HG02870 (cell line): Measurements from ENCODE around the gene MRTFB.

Source experiments
- ATAC-seq: cut with Tn5 transposase; IDR thresholded peaks from one replicate; pipeline ENCODE4 v1.9.1; 2021; ENCODE audit warnings: mild to moderate bottlenecking, moderate library complexity; ENCODE audit not compliant: unreplicated experiment

Gene MRTFB

DNA sequence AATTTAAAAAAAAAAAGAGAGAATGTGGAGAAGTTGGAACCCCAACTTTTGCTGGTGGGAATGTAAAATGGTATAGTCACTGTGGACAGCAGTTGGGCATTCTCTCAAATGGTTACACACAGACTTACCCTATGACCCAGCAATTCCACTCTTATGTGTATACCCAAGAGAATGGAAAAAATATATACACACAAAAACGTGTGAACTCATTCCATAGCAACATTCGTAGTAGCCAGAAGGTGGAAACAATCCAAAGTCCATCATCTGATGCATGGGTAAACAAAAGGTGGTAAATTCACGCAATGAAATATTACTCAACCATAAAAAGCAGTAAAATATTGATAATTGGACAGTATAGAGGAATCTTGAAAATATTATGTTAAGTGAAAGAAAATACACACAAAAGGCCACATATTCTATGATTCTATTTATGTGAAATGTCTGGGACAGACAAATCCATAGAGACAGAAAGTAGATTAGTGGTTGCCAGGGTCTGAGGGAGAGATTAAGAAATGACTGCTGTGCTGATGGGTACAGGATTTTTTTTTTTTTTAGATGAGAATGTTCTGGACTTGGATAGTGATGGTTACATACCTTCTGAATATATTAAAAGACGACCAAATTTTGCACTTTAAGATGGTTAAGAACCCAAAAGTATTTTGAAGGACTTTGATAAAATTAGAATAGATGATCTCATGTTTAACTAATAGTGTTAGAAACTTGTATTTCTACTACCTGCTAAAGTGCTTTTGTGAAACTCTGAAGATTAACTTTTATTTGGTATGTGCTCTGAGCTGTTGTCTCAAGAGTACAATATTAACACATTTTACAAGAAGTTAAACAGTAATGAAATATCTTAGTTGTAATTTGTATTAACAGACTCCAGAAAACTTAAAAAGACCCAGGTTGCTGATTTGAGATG lies 60.9 kb downstream of the MRTFB start:
- ATAC-seq: no peak

- no peak for ATAC-seq
Observed at GRCh38 chr16:14132696-14133048, 61.6 kb downstream of the MRTFB start.

DNA sequence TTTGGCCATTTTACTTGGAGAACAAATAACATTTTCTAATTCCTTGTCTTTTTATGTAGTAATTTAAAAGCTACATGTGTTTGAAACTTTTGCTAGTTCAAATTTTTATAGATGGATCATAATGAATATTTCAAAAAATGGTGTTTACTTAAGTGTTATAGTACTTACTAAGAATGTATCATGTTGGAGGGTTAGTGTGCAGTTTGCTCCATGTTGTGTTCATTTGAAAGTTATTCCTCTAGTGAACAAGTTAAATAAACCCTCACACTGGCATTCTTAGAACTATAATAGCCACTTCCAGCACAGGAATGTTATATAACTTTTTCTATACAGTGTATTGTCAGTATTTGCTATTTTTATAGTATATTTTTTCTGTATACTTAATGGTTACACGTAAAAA lies 62.8 kb downstream of the MRTFB start:
- ATAC-seq: no peak

DNA sequence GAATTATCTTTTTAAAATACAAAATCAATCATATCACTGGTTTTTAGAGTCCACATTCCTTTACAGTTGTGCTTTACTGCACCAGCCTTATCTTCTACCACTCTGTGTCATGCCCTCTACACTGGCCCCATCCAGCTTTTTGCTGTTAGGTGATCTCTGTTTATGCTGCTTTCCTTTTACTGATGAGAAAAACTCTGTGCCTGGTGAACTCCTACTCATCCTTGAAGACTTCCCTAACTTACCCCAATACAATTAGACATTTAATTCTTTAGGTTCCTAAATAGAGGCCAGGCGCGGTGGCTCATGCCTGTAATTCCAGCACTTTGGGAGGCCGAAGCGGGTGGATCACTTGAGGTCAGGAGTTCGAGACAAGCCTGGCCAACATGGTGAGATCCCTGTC lies 64.6 kb downstream of the MRTFB start:
- ATAC-seq: no peak

DNA sequence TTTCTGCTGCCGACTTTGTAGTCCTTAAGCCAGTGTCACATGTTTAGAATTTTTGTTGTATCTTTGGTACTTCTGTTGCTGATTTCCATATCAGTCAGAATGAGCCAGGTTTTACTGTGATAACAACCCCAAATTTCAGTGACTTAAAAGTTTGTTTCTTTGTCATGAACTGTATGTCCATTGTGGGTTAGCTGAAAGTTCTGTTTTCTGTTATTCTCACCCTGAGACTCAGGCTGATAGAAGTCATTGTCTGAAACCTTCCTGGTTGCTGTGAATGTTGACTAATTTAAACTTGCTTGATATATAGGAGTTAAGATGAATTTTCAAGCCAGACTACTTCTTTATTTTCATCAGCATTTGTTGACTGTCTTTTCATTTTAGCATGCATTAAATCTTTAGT lies 68.8 kb downstream of the MRTFB start:
- ATAC-seq: no peak

DNA sequence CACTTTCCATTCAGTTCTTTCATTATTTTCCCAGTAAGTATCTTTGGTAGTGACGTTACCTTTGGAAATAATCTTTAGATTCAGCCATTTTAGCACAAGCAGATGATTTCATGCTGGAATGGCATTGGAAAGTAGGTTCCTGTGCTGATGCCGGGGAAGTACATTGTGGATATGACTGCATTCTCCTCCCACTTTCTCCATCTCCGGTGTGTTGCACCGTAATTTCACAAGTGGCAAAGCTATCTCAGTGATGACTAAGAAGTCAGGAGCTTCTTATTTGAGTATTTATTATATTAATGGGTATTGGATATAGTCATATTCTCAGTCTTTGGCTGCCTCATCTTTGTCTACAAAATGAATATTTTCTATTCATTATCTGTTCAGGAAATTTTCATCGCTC lies 69.8 kb downstream of the MRTFB start:
- no peak for ATAC-seq

- no peak for ATAC-seq
Observed at GRCh38 chr16:14146445-14146844, 75.3 kb downstream of the MRTFB start.

GRCh38 chr16:14148016-14148415 lies 76.9 kb downstream of the MRTFB start:
- ATAC-seq: no peak

DNA sequence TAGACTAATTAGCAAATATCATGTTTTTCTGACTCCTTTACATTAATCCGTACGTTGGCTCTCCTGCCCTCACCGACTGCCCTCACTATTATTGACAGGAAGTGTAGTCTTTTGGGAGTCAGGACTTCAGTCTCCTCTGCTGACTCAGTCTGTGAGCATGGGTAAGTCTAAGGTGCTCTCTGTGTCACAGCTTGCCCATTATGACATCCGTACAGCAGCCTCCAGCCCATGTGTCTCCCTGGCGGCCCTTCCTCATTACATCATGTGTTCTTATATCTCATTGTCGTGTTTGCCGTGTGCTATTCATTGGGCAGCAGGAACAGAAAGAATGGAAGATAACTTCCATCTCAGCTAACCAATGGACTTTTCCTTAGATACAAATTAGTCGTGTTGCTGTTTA lies 77.5 kb downstream of the MRTFB start:
- ATAC-seq: no peak

DNA sequence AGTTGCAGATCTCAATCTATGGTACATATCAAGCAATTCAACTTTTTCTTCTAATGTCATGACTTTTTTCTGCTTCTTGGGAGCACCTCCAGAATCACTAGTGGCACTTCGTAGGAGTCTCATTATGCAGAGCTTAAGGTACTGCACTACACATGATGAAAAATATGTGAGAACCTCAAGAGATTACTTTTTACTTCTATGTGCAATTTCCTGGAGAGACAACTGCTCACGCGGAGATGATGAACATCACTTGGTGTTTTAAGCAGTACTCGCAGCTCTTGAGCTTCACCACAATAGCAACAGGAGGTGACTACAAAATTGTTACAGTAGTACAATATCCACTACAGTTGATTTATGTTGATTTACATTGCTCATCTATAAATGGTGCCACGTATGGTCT lies 79.7 kb downstream of the MRTFB start:
- ATAC-seq: no peak

DNA sequence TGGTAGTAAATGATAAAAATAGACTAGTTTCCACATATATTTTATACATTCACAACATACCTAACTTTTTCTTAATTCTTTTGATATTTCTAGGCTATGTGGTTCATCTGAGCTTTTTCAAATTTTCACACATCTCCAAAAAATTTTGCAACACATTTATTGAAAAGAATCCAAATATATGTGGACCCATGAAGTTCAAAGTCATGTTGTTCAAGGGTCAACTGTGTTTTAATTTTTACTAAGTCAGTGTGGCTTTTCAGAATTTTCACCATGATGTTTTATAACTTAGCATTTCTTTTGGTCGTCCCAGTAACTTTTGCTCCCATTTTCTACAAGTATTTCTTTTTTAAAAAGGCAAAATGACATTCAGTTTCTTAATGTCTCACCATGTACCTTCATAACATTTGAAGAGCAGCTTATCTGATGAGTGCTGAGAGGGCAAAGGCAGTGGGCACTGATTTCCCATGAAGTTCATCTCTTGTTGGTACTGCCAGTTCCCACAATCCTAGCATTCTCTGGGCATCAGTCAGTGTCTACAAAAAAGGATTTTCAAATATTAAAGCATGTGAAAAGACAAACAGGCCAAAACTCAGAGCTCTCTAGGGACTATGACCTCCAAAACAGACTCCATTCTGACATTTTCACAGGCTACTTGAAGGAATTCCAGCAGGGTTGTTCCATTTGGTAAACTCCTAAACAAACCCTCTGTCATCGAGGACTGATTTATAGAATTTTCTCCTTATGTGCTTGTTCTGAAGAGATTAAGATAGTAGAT lies 80.3 kb downstream of the MRTFB start:
- no peak for ATAC-seq

- ATAC-seq: no peak
Observed at GRCh38 chr16:14155572-14156190, 84.6 kb downstream of the MRTFB start.

GRCh38 chr16:14164916-14165662 lies 94.0 kb downstream of the MRTFB start:
- no peak for ATAC-seq

GRCh38 chr16:14168146-14168545 lies 97.0 kb downstream of the MRTFB start:
- no peak for ATAC-seq

GRCh38 chr16:14172200-14172809 lies 101.2 kb downstream of the MRTFB start:
- no peak for ATAC-seq

GRCh38 chr16:14175086-14175485 lies 104.0 kb downstream of the MRTFB start:
- ATAC-seq: no peak

GRCh38 chr16:14177704-14178103 lies 106.6 kb downstream of the MRTFB start:
- ATAC-seq: no peak

DNA sequence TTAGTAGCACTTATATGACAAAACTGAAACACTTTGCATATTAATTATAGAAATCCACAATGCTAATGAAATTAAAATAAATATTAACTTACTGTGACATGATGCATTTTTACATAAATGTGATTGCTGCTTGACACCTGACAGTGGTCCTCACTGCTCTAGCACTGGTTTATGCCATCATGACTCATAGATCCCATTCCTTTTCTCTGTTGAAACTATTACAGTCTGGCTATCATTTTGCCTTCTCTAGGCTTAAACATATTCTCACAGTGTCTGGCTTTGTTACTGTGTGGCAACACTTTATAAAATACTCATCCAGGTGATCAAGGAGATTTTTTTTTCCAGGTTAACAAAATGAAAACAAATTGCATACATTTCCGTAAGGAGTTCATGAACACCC lies 108.0 kb downstream of the MRTFB start:
- ATAC-seq: no peak

GRCh38 chr16:14180481-14180944 lies 109.4 kb downstream of the MRTFB start:
- ATAC-seq: no peak

DNA sequence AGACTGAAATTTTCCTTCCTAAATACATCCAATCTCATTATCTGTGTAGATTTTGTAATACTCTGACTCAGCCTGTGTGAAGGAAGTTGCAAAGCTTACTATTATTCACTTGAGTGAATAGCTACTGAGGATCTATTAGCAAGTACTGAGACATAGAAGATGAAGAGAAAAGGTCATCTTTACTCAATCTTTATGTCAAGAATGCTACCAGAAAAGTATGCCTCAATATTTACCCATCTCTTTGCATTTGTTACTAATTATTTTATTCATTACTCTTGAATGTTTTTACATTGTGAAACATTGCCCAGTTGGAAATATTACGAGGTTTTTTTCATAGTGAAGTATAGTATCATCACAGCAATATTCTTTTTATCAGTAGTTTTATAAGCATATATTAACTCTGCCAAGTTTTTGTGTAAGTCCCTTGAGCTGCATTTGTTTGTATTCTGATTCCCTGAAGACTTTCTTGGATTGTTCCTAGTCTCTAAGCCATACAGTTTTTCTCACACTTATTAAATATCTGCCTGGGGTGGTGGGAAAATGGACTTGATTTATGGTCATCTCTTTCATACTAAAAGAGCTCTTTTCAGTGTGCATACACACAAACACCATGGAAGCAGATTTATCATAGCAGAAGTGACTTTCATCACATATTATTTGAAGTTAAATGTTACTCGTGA lies 110.4 kb downstream of the MRTFB start:
- ATAC-seq: no peak
